ENCODE results near the gene SLC26A4.

SLC26A4 gene

DNA sequence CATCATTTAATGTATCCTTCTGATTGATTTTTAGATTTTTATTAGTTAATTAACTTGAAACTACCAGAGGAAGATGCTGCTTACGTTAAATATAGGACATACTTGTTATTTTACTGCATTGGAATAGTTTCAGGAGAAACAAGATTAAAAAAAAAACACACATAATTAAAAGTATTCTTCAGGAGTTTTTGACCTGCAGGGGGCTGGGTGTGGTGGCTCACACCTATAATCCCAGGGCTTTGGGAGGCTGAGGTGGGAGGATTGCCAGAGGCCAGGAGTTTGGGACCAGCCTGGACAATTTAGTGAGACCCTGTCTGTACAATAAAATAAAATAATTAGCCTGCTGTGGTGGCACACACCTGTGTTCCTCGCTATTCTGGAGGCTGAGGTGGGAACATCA, 94.0 kb downstream of the SLC26A4 start:
- DNase-seq, result no peak

DNA sequence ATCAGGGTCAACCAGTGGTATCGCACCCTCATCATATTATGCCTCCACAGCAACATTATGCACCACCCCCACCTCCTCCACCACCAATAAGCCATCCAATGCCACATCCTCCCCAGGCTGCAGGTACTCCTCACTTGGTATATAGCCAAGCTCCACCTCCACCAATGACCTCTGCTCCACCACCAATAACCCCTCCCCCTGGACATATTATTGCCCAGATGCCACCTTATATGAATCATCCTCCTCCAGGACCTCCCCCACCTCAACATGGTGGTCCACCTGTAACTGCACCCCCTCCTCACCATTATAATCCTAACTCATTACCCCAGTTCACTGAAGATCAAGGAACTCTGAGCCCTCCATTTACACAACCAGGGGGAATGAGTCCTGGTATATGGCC, 98.0 kb downstream of the SLC26A4 start:
- DNase-seq, result no peak

DNA sequence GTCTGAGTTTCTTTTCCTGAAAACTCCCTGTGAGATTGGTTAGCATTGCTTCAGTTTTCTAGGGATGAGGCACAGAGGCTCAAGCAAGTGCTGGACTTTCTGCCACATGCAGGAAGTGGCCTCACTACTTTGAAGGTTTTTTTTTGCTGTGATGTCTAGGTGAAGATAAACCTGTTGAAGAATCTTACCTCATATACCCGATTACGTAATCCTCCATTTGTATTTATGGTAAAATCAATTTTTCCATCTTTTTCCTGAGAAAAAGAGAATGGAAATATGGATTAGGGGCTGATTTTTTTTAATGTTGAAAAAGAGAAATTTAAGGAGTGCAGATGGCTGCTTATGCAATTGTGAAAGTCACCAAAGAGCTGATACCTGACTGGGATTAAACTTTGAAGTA, 106.8 kb downstream of the SLC26A4 start:
- DNase-seq, result no peak

Data from Kasumi-1 (cell line).